Adrenal gland (tissue), 12 donors: ENCODE results near the gene NAPA. TPM values are rescaled to one million over a fixed set of nuclear protein-coding genes. Genes with fewer than 3 reads are reported as not detected.

Source experiments
- DNase-seq, 7 donors: peaks; one replicate each; pipeline ENCODE4 v3.0.0-alpha.2; 2019 to 2020
- H3K27ac ChIP-seq, 5 donors: fragments of 200-600 bp; sonication (generic) in 4 of 5; 1 replicate in 3 of 5; 2 replicates in 2 of 5; pipeline versions ENCODE4 v1.5.1 to v1.8.0; 2016 to 2020; ENCODE audit warnings: mild to moderate bottlenecking in 1 of 5
- H3K27me3 ChIP-seq: fragments of 200-600 bp; 2 replicates; pipeline ENCODE4 v1.8.0; 2021
- H3K36me3 ChIP-seq, 2 donors: fragments of 200-600 bp; replicated peaks in 1 of 2; 1 replicate in 1 of 2; 2 replicates in 1 of 2; pipeline versions ENCODE4 v1.5.1 to v1.8.0; 2018 to 2022
- H3K4me1 ChIP-seq, 2 donors: fragments of 200-600 bp; replicated peaks in 1 of 2; 1 replicate in 1 of 2; 2 replicates in 1 of 2; pipeline versions ENCODE4 v1.5.1 to v1.8.0; 2018 to 2021
- H3K4me3 ChIP-seq, 4 donors: fragments of 200-600 bp; sonication (generic) in 3 of 4; one replicate each; pipeline ENCODE4 v1.5.1; 2016 to 2018
- H3K9me3 ChIP-seq, 3 donors: fragments of 200-600 bp; sonication (generic) in 1 of 3; replicated peaks in 1 of 3; 1 replicate in 2 of 3; 2 replicates in 1 of 3; pipeline versions ENCODE4 v1.5.1 to v1.8.0; 2016 to 2021
- CTCF ChIP-seq, 6 experiments: fragments of 450-650 bp in 4 of 6; fragments of 200-600 bp in 2 of 6; sonication (generic) in 1 of 6; IDR thresholded peaks; 1 replicate in 5 of 6; 2 replicates in 1 of 6; pipeline versions ENCODE4 v1.5.1 to v1.8.0; 2016 to 2021; ENCODE audit warnings: antibody characterized with exemption in 6 of 6, mild to moderate bottlenecking in 2 of 6, moderate library complexity in 1 of 6
- POLR2A ChIP-seq, 2 donors: fragments of 450-650 bp; IDR thresholded peaks; one replicate each; pipeline ENCODE4 v1.6.1; 2017; ENCODE audit warnings: antibody characterized with exemption in 2 of 2, mild to moderate bottlenecking in 2 of 2, moderate library complexity in 1 of 2
- WGBS, 4 donors: extraction: QIAGEN DNeasy Blood & Tissue Kit in 2 of 4; methylation state at CpG; one replicate each; pipeline versions ENCODE4 v1.1.5 to v1.1.7; 2013 to 2017; 5-methylcytosine and 5-hydroxymethylcytosine counted together
- intact Hi-C, 2 donors: fragments of 100-400 bp; cut with DNase I; formaldehyde crosslinking; loops; one replicate each; pipeline versions ENCODE4 v1.14.1 to v1.15.0; 2022 to 2023
- polyA plus RNA-seq, 3 donors: library from polyadenylated mRNA; stranded (reverse); fragments of 200-250 nt in 2 of 3; fragments of 350-450 nt in 1 of 3; fragmentation: Illumina TruSeq in 1 of 3; extraction: RNeasy Lipid Tissue Mini Kit (QIAGEN cat#74804) in 1 of 3; gene quantifications; one replicate each; pipeline ENCODE4 v1.2.3, GENCODE V29; 2013 to 2014
- total RNA-seq, 9 donors: library from RNA; depleted of rRNA in 4 of 9; stranded (reverse); fragments of >200 nt in 4 of 9; fragments of 120-200 nt in 1 of 9; fragmentation: NEBNext Ultra II Directional in 1 of 9; extraction: Animal tissue kit (Norgen Biotek cat#: 25700) in 1 of 9; gene quantifications; one replicate each; pipeline versions ENCODE4 v1.1.0 to v1.2.4, GENCODE V29; 2013 to 2023
- donor health status: healthy with polysubstance abuse.
- donor health status: Bipolar disorder and iron deficiency.
- donor health status: DM: yes; HTN: yes; CAD: no.
- donor health status: DM: no; HTN: no; CAD: no.
- donor health status: DM: no; HTN: no; CAD: no.
- donor health status: DM: yes; HTN: yes; CAD: no.

Gene NAPA
- total and polyA plus RNA-seq, 12 donors = 122 to 481 (median 254) TPM

DNA sequence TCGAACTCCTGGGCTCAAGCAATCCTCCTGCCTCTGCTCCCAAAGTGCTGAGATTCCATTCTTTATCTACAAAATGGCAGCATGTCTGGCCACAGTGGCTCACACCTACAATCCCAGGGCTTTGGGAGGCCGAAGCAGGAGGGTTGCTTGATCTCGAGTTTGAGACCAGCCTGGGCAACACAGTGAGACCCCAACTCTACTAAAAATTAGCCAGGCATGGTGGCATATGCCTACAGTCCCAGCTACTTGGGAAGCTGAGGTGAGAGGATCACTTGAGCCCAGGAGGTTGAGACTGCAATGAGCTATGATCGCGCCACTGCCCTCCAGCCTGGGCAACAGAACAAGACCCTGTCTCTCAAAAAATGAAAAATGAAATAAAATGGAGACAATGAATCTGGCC lies 6.1 kb downstream of the NAPA start:
- TF ChIP-seq CTCF (IDR thresholded peaks at IDR 0.05) (no peak), POLR2A (IDR thresholded peaks at IDR 0.05) (no peak)
- H3K9me3 ChIP-seq = no peaks in the 10 kb centered on the region
- H3K27ac ChIP-seq = peak overlapping the region in 3 of 5 donors; percentile 29 to 100 (median 58)
- peaks cover 70 to 91% of the 10 kb centered on the region in 2 donors for H3K4me1 ChIP-seq
- no peak overlapping the region for H3K4me3 ChIP-seq
- peaks cover 0 to 5% of the 10 kb centered on the region in 2 donors for H3K36me3 ChIP-seq
- DNase-seq = no peak
- 84 to 94% (median 87%) methylated on average over 3 to 5 of the region's 5 CpGs for WGBS, 4 donors
- intact Hi-C loops = no loop called here
- H3K27me3 ChIP-seq = no peaks in the 10 kb centered on the region

DNA sequence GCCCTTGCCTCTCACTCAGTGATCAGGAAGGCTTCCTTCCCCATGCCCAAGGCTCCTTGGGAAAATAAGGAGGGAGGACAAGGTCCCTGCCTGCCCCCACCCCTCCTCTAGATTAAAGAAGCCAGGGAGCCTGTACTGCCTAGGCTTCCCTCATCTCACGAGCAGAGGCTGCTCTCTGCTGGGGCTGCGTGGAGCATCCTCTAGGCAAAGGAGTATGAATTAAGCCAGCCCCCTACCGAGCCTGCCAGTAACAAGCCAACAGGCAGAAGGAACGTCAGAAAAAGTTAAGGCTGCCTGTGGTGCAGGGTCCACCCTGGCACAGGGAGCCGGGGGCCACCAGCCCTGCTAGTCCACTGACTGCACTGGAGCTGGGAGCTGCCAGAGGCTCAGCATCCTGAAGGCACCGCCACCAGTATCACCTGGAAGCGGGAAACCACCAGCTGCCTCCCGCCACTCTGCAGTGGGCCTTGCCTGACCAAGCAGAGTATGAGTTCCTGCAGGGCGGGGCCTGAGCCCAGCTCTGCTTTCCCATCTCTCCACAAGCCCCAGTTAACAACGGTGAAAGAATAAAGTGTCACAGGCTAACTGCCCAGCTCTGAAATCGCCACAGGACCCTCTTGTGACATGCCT lies 6.8 kb downstream of the NAPA start:
- Histone ChIP-seq H3K27me3 (no peaks in the 10 kb centered on the region), H3K4me3 (no peak overlapping the region), H3K9me3 (no peaks in the 10 kb centered on the region), H3K36me3 (peaks cover 0 to 11% of the 10 kb centered on the region in 2 donors), H3K27ac (peak overlapping the region in 2 of 5 donors; percentile 62 to 100), H3K4me1 (peaks cover 70 to 91% of the 10 kb centered on the region in 2 donors)
- WGBS, 4 donors = 69 to 80% (median 72%) methylated on average over 5 to 11 of the region's 11 CpGs
- TF ChIP-seq POLR2A (IDR thresholded peaks at IDR 0.05) = no peak
- TF ChIP-seq CTCF (IDR thresholded peaks at IDR 0.05) = no peak
- DNase-seq = peak in 2 of 7 donors; percentile 17 to 25
- intact Hi-C loops = no loop called here

- peak; percentile 46 to 79 (median 68) for DNase-seq
- TF ChIP-seq CTCF (IDR thresholded peaks at IDR 0.05) (no peak), POLR2A (IDR thresholded peaks at IDR 0.05) (no peak)
- peak overlapping the region in 3 of 5 donors; percentile 0 to 100 (median 62) for H3K27ac ChIP-seq
- intact Hi-C loops = no loop called here
- H3K9me3 ChIP-seq = no peaks in the 10 kb centered on the region
- peaks cover 0 to 22% of the 10 kb centered on the region in 2 donors for H3K36me3 ChIP-seq
- H3K4me1 ChIP-seq = peaks cover 63 to 81% of the 10 kb centered on the region in 2 donors
- H3K4me3 ChIP-seq = no peak overlapping the region
- 39 to 80% (median 47%) methylated on average over 2 to 6 of the region's 6 CpGs for WGBS, 4 donors
- no peaks in the 10 kb centered on the region for H3K27me3 ChIP-seq
Observed at GRCh38 chr19:47507012-47507411, 7.9 kb downstream of the NAPA start.

- H3K4me1 ChIP-seq = peaks cover 57 to 76% of the 10 kb centered on the region in 2 donors
- H3K27me3 ChIP-seq = no peaks in the 10 kb centered on the region
- no peaks in the 10 kb centered on the region for H3K9me3 ChIP-seq
- peak in 2 of 7 donors; percentile 13 to 29 for DNase-seq
- intact Hi-C loops = no loop called here
- TF ChIP-seq POLR2A (IDR thresholded peaks at IDR 0.05) (no peak), CTCF (IDR thresholded peaks at IDR 0.05) (no peak)
- peak overlapping the region in 3 of 5 donors; percentile 0 to 100 (median 62) for H3K27ac ChIP-seq
- 66 to 80% (median 75%) methylated on average over 3 to 8 of the region's 8 CpGs for WGBS, 4 donors
- H3K36me3 ChIP-seq = peaks cover 0 to 24% of the 10 kb centered on the region in 2 donors
- no peak overlapping the region for H3K4me3 ChIP-seq
Observed at GRCh38 chr19:47506459-47506858, 8.4 kb downstream of the NAPA start.
